ENCODE measurements around the gene CCNA2.
A peak's percentile ranks its signal among the peaks of the same experiment; 100 is the strongest.

Gene CCNA2

GRCh38 chr4:121823505-121824170, at the start of gene CCNA2:
Gene CCNA2 (minus strand): TSS chr4:121823883. CDS start chr4:121823628, 255 bp downstream.
- peak; percentile 97 for DNase-seq

- peak; percentile 95 for DNase-seq
These were observed 46.4 kb upstream of the CCNA2 start, which contains the start of gene BBS7 for GRCh38 chr4:121869841-121870822. Gene BBS7 (minus strand): TSS chr4:121870474. CDS start chr4:121870313, 161 bp downstream.

GRCh38 chr4:121863799-121864198, 40.1 kb upstream of the CCNA2 start:
- DNase-seq = peak; percentile 62

GRCh38 chr4:121861426-121861825, 37.7 kb upstream of the CCNA2 start:
- no peak for DNase-seq

GRCh38 chr4:121860121-121860520, 36.4 kb upstream of the CCNA2 start:
- no peak for DNase-seq

GRCh38 chr4:121851354-121851753, 27.7 kb upstream of the CCNA2 start:
- no peak for DNase-seq

GRCh38 chr4:121846662-121847061, 23.0 kb upstream of the CCNA2 start:
- no peak for DNase-seq

- DNase-seq = no peak
These were observed 19.2 kb upstream of the CCNA2 start for GRCh38 chr4:121842862-121843261.

- DNase-seq = no peak
These were observed 14.5 kb upstream of the CCNA2 start for GRCh38 chr4:121838136-121838535.

GRCh38 chr4:121829511-121829910, 5.8 kb upstream of the CCNA2 start:
- DNase-seq = no peak

- no peak for DNase-seq
These were observed 4.2 kb upstream of the CCNA2 start for GRCh38 chr4:121827853-121828252.

- no peak for DNase-seq
These were observed 1.3 kb upstream of the CCNA2 start for GRCh38 chr4:121824950-121825349.

GRCh38 chr4:121824171-121824527, 466 bp upstream of the CCNA2 start:
- DNase-seq = no peak

- peak; percentile 45 for DNase-seq
These were observed 733 bp downstream of the CCNA2 start for GRCh38 chr4:121822796-121823504.

GRCh38 chr4:121822047-121822446, 1.6 kb downstream of the CCNA2 start:
- DNase-seq = no peak

- no peak for DNase-seq
These were observed 4.3 kb downstream of the CCNA2 start for GRCh38 chr4:121819216-121819965.

- no peak for DNase-seq
These were observed 5.5 kb downstream of the CCNA2 start for GRCh38 chr4:121818215-121818614.

GRCh38 chr4:121817701-121818100, 6.0 kb downstream of the CCNA2 start:
- DNase-seq = no peak

GRCh38 chr4:121817006-121817405, 6.7 kb downstream of the CCNA2 start:
- DNase-seq = no peak

GRCh38 chr4:121814756-121815155, 8.9 kb downstream of the CCNA2 start:
- no peak for DNase-seq

GRCh38 chr4:121811122-121811521, 12.6 kb downstream of the CCNA2 start:
- no peak for DNase-seq

GRCh38 chr4:121806411-121806810, 17.3 kb downstream of the CCNA2 start:
- DNase-seq = no peak

GRCh38 chr4:121801715-121802075, 22.0 kb downstream of the CCNA2 start:
- peak; percentile 25 for DNase-seq
